Aorta (tissue), 5 donors: ENCODE measurements around the gene LHX3. TPM values are rescaled to one million over a fixed set of nuclear protein-coding genes. Genes with fewer than 3 reads are reported as not detected.
"Not testable (repeated sequence)": the region's sequence is repeated elsewhere in the genome, so short reads cannot be mapped to it uniquely, and the experiment has no call there.

ENCODE experiments used
- ATAC-seq: fragments of 200-7000 bp; cut with Tn5 transposase; one replicate; pipeline ENCODE4 v1.9.1; 2022; ENCODE audit warnings: moderate library complexity; ENCODE audit not compliant: low FRiP score
- DNase-seq, 2 donors: peaks; one replicate each; pipeline ENCODE4 v3.0.0-alpha.2; 2020
- H3K27ac ChIP-seq, 2 donors: one replicate each; pipeline ENCODE4 v1.5.1; 2013; ENCODE audit warnings: low read length in 2 of 2, mild to moderate bottlenecking in 2 of 2, moderate library complexity in 2 of 2, control low read depth in 1 of 2, inconsistent platforms in 1 of 2, low read depth in 1 of 2
- H3K27me3 ChIP-seq, 2 donors: one replicate each; pipeline ENCODE4 v1.6.1; 2013; ENCODE audit warnings: control low read depth in 1 of 2, low read length in 1 of 2, mild to moderate bottlenecking in 1 of 2, moderate library complexity in 1 of 2; ENCODE audit not compliant: insufficient read depth in 2 of 2, control insufficient read depth in 1 of 2
- H3K36me3 ChIP-seq, 2 donors: one replicate each; pipeline ENCODE4 v1.6.1; 2013; ENCODE audit warnings: control low read depth in 1 of 2, low read length in 1 of 2, mild to moderate bottlenecking in 1 of 2; ENCODE audit not compliant: insufficient read depth in 2 of 2, control insufficient read depth in 1 of 2
- H3K4me1 ChIP-seq, 2 donors: one replicate each; pipeline ENCODE4 v1.6.1; 2013; ENCODE audit warnings: low read length in 2 of 2, control low read depth in 1 of 2, mild to moderate bottlenecking in 1 of 2, moderate library complexity in 1 of 2; ENCODE audit not compliant: insufficient read depth in 2 of 2, control insufficient read depth in 1 of 2
- H3K4me3 ChIP-seq, 2 donors: one replicate each; pipeline ENCODE4 v1.5.1; 2013; ENCODE audit warnings: low read length in 2 of 2, control low read depth in 1 of 2, mild to moderate bottlenecking in 1 of 2
- H3K9me3 ChIP-seq: one replicate; pipeline ENCODE4 v1.6.1; 2013; ENCODE audit warnings: mild to moderate bottlenecking, low read length; ENCODE audit not compliant: control insufficient read depth
- WGBS, 2 donors: extraction: QIAGEN DNeasy Blood & Tissue Kit; methylation state at CpG; one replicate each; pipeline ENCODE4 v1.1.7; 2013; 5-methylcytosine and 5-hydroxymethylcytosine counted together
- intact Hi-C, 2 donors: fragments of 100-400 bp; cut with DNase I; formaldehyde crosslinking; loops; one replicate each; pipeline versions ENCODE4 v1.14.2 to v1.15.0; 2022
- polyA plus RNA-seq, 2 donors: library from polyadenylated mRNA; stranded (reverse); fragments of 200-250 nt; gene quantifications; one replicate each; pipeline ENCODE4 v1.2.3, GENCODE V29; 2013
- total RNA-seq, 2 donors: library from RNA; stranded (reverse); fragmentation: NEBNext Ultra II Directional; extraction: Animal tissue kit (Norgen Biotek cat#: 25700); gene quantifications; one replicate each; pipeline ENCODE4 v1.2.1, GENCODE V29; 2021
- donor health status: healthy with polysubstance abuse.
- donor health status: Bipolar disorder and iron deficiency.
- donor health status: DM: no; HTN: no; CAD: no.
- donor health status: DM: no; HTN: no; CAD: no.
- donor health status: DM: yes; HTN: yes; CAD: no.

The LHX3 gene
- total and polyA plus RNA-seq, 4 donors: not detected

- intact Hi-C loops: no loop called here
- DNase-seq (no peak), ATAC-seq (no peak)
- Histone ChIP-seq H3K36me3 (no peaks in the 10 kb centered on the region), H3K4me3 (no peak overlapping the region), H3K4me1 (no peaks in the 10 kb centered on the region), H3K27me3 (no peaks in the 10 kb centered on the region), H3K9me3 (no peaks in the 10 kb centered on the region), H3K27ac (no peak overlapping the region)
- WGBS, 2 donors: 93% methylated on average over 31 to 32 of the region's 32 CpGs
These were observed 32.8 kb upstream of the LHX3 start for GRCh38 chr9:136237486-136238341.

GRCh38 chr9:136236471-136237410 lies 31.8 kb upstream of the LHX3 start:
- ATAC-seq, H3K27me3 ChIP-seq, DNase-seq, H3K36me3 ChIP-seq, H3K4me3 ChIP-seq, H3K4me1 ChIP-seq, H3K9me3 ChIP-seq, intact Hi-C loops, H3K27ac ChIP-seq: not testable (repeated sequence)
- WGBS, 2 donors: 95 to 96% methylated on average over 40 to 43 of the region's 43 CpGs

- H3K27ac ChIP-seq: no peak overlapping the region
- H3K27me3 ChIP-seq: no peaks in the 10 kb centered on the region
- no peak for ATAC-seq
- H3K4me3 ChIP-seq: no peak overlapping the region
- no peaks in the 10 kb centered on the region for H3K36me3 ChIP-seq
- intact Hi-C loops: no loop called here
- WGBS, 2 donors: 92% methylated on average over 27 of the region's 27 CpGs
- DNase-seq: no peak
- no peaks in the 10 kb centered on the region for H3K4me1 ChIP-seq
- H3K9me3 ChIP-seq: no peaks in the 10 kb centered on the region
These were observed 31.0 kb upstream of the LHX3 start for GRCh38 chr9:136235709-136236455.

- H3K36me3 ChIP-seq: no peaks in the 10 kb centered on the region
- DNase-seq (no peak), ATAC-seq (no peak)
- H3K9me3 ChIP-seq: no peaks in the 10 kb centered on the region
- 94 to 95% methylated on average over 17 of the region's 17 CpGs for WGBS, 2 donors
- no peaks in the 10 kb centered on the region for H3K27me3 ChIP-seq
- H3K4me1 ChIP-seq: no peaks in the 10 kb centered on the region
- H3K27ac ChIP-seq: no peak overlapping the region
- H3K4me3 ChIP-seq: no peak overlapping the region
- intact Hi-C loops: no loop called here
These were observed 30.2 kb upstream of the LHX3 start for GRCh38 chr9:136235171-136235570.

GRCh38 chr9:136234597-136234996 lies 29.7 kb upstream of the LHX3 start:
- 95% methylated on average over 21 of the region's 21 CpGs for WGBS, 2 donors
- Histone ChIP-seq H3K27me3 (no peaks in the 10 kb centered on the region), H3K36me3 (no peaks in the 10 kb centered on the region), H3K4me1 (no peaks in the 10 kb centered on the region), H3K27ac (no peak overlapping the region), H3K9me3 (no peaks in the 10 kb centered on the region), H3K4me3 (no peak overlapping the region)
- DNase-seq: no peak
- ATAC-seq: no peak
- intact Hi-C loops: no loop called here

GRCh38 chr9:136233868-136234267 lies 28.9 kb upstream of the LHX3 start:
- DNase-seq: no peak
- Histone ChIP-seq H3K9me3 (no peaks in the 10 kb centered on the region), H3K27me3 (no peaks in the 10 kb centered on the region), H3K27ac (no peak overlapping the region), H3K4me3 (no peak overlapping the region), H3K4me1 (no peaks in the 10 kb centered on the region), H3K36me3 (no peaks in the 10 kb centered on the region)
- intact Hi-C loops: no loop called here
- no peak for ATAC-seq
- 89 to 90% methylated on average over 14 of the region's 14 CpGs for WGBS, 2 donors

- ATAC-seq (no peak), DNase-seq (no peak)
- intact Hi-C loops: no loop called here
- Histone ChIP-seq H3K9me3 (no peaks in the 10 kb centered on the region), H3K27me3 (no peaks in the 10 kb centered on the region), H3K27ac (no peak overlapping the region), H3K4me1 (no peaks in the 10 kb centered on the region), H3K4me3 (no peak overlapping the region), H3K36me3 (no peaks in the 10 kb centered on the region)
- 78 to 80% methylated on average over 15 of the region's 15 CpGs for WGBS, 2 donors
These were observed 28.5 kb upstream of the LHX3 start for GRCh38 chr9:136233411-136233810.

- Histone ChIP-seq H3K27me3 (no peaks in the 10 kb centered on the region), H3K4me3 (no peak overlapping the region), H3K36me3 (no peaks in the 10 kb centered on the region), H3K9me3 (no peaks in the 10 kb centered on the region), H3K4me1 (no peaks in the 10 kb centered on the region), H3K27ac (no peak overlapping the region)
- intact Hi-C loops: no loop called here
- ATAC-seq: no peak
- WGBS, 2 donors: 77 to 80% methylated on average over 10 of the region's 10 CpGs
- no peak for DNase-seq
These were observed 28.0 kb upstream of the LHX3 start for GRCh38 chr9:136232969-136233368.
